Left lobe of liver (tissue), 2 donors: ENCODE results near the gene PRKCSH. TPM values are rescaled to one million over a fixed set of nuclear protein-coding genes. Genes with fewer than 3 reads are reported as not detected.
A peak's percentile ranks its signal among the peaks of the same experiment; 100 is the strongest.
"Not testable (repeated sequence)": the region's sequence is repeated elsewhere in the genome, so short reads cannot be mapped to it uniquely, and the experiment has no call there.

Experiments
- ATAC-seq: fragments of 200-7000 bp; cut with Tn5 transposase; one replicate; pipeline ENCODE4 v1.9.1; 2020; ENCODE audit warnings: mild to moderate bottlenecking, moderate library complexity
- DNase-seq: peaks from one replicate; pipeline ENCODE4 v3.0.0-alpha.2; 2020; ENCODE audit warnings: low spot score
- total RNA-seq: library from RNA; stranded (reverse); gene quantifications from one replicate; pipeline ENCODE4 v1.2.1, GENCODE V29; 2021
- donor health status: DM: no; HTN: no; CAD: no; lungs with moderate emphysema.
- donor health status: DM: no; HTN: yes; CAD: no.

The PRKCSH gene
- total RNA-seq, 1 donor from 2014 or later = 218 TPM

- ATAC-seq = peak; percentile 86
- DNase-seq = peak; percentile 74
These were observed 16.6 kb upstream of the PRKCSH start, which contains the start of gene RGL3 for GRCh38 chr19:11418549-11419506. TSS of gene RGL3 (minus strand) at chr19:11419314. CDS start at chr19:11419278, 36 bp downstream.

DNA sequence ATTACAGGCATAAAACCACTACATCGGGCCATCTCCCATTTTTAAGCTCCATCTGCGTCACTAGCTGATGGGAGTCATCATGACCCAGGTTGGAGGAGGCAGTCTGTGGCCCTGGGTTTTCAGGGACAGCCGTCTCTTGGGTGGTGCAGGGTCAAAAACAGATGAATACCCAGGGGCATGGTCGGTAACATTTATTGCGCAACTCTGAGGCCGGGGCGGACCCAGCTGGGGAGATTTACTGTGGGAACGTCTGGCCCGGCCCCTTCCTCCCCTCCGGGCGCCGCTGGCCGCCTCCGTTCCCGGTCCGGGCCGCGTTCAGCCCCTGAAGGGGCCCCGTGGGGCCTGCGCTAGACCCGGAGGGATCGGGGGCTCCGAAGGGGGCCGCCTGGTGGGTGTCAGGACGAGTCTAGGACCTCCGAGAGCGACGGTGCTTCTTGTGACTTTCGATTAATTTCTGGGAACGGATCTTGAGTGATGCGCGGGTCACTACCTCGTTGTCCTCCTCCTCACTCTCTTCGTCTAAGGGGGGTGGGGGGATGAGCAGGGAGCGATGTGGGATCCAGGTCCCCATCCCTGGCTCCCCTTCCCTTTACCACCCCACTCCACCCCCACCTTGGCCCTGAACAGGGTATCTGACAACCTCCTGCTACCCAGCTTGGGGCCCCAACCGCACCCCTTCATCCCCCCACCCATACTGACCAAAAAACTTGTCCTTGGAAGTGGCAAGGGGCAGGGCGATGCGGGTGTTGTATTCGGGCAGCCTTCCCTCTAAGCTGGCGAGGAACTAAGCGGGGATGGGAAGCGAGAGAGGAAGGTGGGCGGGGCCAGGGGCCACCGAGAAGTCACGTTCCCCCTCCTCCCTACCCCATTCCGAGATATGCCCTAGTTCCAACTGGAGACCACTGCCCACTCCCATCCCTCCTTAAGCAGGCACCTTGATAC is 14.7 kb upstream of the PRKCSH start:
- ATAC-seq (no peak), DNase-seq (no peak)

GRCh38 chr19:11421371-11422098 is 13.9 kb upstream of the PRKCSH start:
- ATAC-seq = peak; percentile 37
- peak; percentile 65 for DNase-seq

- peak; percentile 77 for DNase-seq
- ATAC-seq = peak; percentile 49
These were observed 13.0 kb upstream of the PRKCSH start for GRCh38 chr19:11422163-11423065.

DNA sequence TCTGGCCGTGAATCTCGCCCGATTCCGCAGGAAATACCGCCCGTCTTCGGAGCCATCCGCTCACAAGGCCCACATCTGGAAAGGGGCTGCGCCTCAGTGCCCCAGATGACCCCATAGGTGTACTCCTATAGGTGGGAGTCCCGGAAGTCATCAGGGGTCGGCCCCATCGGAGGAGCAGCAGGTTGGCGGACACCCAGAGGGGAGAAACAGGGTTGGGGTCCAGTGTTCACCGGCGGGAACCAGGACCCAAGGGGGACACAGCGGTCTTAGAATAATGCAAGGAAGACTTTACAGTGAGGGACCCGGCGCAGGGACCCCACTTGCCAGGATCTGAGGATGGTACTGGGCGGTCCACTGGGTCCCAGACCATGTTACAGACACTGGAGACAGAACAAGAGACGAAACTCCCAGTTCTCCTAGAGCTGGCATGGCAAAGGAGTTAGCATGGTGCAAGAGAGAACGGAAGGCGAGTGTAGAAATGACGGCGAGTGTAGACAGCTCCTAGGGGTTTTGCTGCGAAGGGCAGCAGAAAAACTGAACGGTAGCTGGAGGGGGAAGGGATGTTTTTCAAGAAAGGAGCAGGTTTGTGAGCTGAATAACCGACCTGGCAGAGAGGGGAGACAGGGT is 12.2 kb upstream of the PRKCSH start:
- DNase-seq (no peak), ATAC-seq (no peak)

DNA sequence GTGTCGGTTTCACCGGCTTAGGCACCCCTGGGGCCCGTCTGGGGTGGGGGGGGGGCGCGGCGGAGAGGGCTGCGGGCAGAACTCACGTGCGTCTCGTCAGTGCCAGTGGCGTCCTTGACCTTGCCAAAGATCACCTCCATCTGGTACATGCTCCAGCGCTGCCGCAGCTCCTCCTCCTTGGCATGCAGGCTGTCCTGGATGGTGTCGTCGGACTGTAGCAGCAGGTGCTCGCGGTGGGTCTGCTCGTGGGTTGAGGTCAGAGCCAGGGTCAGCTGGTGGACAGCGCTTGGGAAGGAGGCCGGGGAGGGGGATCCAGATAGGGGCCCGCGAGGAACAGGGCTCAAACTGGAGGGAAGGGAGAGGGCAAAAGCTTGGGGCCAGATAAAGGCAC is 11.6 kb upstream of the PRKCSH start:
- peak; percentile 18 for ATAC-seq
- DNase-seq = no peak

- DNase-seq (no peak), ATAC-seq (no peak)
These were observed 9.5 kb upstream of the PRKCSH start for GRCh38 chr19:11425719-11426457.

GRCh38 chr19:11426656-11427055 is 8.8 kb upstream of the PRKCSH start:
- ATAC-seq (no peak), DNase-seq (no peak)

DNA sequence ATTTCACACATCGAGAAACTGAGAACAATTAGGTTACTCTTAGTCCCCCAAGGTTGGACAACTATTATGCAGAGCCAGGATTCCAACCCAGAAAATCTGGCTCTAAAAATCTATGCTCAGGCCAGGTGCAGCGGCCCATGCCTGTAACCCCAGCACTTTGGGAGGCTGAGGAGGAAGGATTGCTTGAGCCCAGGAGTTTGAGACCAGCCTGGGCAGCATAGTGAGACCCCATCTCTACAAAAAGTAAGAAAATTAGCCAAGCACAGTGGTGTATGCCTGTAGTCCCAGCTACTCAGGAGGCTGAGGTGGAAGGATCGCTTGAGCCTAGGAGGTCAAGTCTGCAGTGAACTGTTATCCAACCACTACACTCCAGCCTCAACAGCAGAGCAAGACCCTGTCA is 1.9 kb upstream of the PRKCSH start:
- not testable (repeated sequence) for ATAC-seq, DNase-seq

GRCh38 chr19:11434703-11435056 is 755 bp upstream of the PRKCSH start:
- ATAC-seq = peak; percentile 4
- DNase-seq = no peak

DNA sequence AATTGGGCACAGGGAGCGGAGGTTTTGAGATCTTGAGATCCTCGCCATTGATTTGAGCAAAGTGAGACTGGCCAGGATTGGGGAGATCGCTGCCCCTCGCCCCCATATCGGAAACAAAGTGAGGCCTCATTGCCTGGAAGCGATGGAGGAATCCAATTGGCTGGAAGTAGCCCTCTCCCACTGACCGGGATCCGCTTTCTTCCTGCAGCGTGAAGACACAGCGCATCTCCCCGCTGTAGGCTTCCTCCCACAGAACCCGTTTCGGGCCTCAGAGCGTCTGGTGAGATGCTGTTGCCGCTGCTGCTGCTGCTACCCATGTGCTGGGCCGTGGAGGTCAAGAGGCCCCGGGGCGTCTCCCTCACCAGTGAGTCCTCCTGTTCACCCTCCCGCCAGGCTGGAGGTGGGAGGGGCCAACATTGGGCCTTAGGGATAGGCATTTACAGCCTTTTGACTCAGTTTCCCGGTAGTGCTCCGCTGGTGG is 438 bp downstream of the PRKCSH start:
- ATAC-seq (peak; percentile 2), DNase-seq (no peak)

DNA sequence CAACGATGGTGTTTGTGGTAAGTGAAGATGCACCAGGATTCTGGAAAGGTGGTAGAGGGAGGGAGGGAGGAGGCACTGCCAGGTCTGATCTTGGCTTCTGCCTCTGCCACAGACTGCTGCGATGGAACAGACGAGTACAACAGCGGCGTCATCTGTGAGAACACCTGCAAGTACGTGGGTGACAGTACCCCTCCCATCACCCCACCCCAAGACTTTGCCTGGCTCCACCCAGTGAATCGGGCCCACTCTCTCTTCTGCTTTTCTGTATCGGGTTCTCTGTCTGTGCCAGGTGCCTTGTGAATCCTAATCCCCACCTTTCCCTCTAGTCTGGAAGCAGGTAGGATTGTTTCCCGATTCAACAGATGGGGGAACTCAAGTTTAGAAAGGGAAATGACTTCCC is 2.5 kb downstream of the PRKCSH start:
- ATAC-seq = no peak
- no peak for DNase-seq

- ATAC-seq = no peak
- no peak for DNase-seq
These were observed 8.6 kb downstream of the PRKCSH start for GRCh38 chr19:11444059-11444458.

DNA sequence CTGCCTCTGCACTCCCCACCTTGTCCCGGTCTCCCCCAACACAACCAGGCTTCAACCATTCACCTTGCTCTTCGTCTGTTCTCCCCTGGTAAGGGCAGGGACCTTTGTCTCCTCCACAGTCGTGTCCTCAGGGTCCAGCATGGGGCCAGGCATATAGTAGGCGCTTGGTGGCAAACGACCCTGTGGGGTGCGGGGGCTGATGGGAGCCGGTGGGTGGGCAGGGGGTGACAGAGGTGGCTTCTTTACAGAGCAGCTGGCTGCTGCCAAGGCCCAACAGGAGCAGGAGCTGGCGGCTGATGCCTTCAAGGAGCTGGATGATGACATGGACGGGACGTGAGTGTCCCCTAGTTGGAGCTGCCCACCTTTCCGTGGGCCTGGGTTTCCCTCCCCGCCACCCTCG is 9.7 kb downstream of the PRKCSH start:
- no peak for DNase-seq

GRCh38 chr19:11446271-11446651 is 10.8 kb downstream of the PRKCSH start:
- DNase-seq = no peak
- peak; percentile 15 for ATAC-seq

More for the DNA sequence above, 9.7 kb downstream of the PRKCSH start:
- no peak for ATAC-seq

- ATAC-seq (peak; percentile 76), DNase-seq (peak; percentile 54)
These were observed 11.3 kb downstream of the PRKCSH start for GRCh38 chr19:11446652-11447301.

DNA sequence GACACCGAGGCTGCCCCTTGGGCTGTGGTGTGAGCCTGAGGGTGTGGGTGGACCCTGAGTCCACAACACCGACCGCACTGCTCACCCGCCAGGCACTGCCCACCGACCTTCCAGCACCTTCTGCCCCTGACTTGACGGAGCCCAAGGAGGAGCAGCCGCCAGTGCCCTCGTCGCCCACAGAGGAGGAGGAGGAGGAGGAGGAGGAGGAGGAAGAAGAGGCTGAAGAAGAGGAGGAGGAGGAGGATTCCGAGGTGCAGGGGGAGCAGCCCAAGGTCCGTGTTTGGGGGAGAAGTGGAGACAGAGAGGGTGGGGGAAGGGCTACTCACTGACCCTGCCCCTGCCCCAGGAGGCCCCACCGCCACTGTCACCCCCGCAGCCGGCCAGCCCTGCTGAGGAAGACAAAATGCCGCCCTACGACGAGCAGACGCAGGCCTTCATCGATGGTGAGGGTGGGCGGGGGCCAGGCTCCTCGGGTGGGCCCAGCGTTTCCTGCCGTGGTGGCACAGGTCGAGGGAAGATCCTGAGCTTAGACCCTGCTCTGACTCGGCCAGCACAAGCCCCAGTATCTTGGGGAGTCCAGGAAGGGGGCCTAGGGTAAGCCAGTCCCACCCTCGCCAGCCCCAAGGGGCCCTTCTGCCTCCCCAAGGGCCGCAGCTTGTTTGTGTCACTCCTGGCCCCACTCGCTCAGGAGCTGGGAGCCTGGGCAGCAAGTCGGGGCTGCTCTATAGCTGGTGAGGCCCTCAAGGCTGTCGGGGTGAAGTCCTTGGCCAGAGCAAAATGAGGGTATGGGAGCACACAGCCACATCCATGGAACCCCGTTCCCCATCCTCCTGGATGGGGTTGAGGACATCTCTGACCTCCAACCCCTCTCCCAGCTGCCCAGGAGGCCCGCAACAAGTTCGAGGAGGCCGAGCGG is 12.2 kb downstream of the PRKCSH start:
- DNase-seq (no peak), ATAC-seq (no peak)
